Measurements from ENCODE around the gene RPL29.

Gene RPL29

GRCh38 chr3:51970606-51971300, 24.9 kb downstream of the RPL29 start:
- TF ChIP-seq CTCF (IDR thresholded peaks at IDR 0.05; ENCODE audit: low read depth, low read length): no peak
- no peaks in the 10 kb centered on the region for H3K9me3 ChIP-seq
- H3K4me3 ChIP-seq (ENCODE audit: low read depth, low read length): no peak overlapping the region
- peaks cover 11% of the 10 kb centered on the region for H3K4me1 ChIP-seq
- no peaks in the 10 kb centered on the region for H3K36me3 ChIP-seq
- no peaks in the 10 kb centered on the region for H3K27me3 ChIP-seq
- no peak for DNase-seq

- H3K9me3 ChIP-seq: no peaks in the 10 kb centered on the region
- peaks cover 11% of the 10 kb centered on the region for H3K4me1 ChIP-seq
- no peaks in the 10 kb centered on the region for H3K36me3 ChIP-seq
- no peak for TF ChIP-seq CTCF (IDR thresholded peaks at IDR 0.05; ENCODE audit: low read depth, low read length)
- no peaks in the 10 kb centered on the region for H3K27me3 ChIP-seq
- no peak overlapping the region for H3K4me3 ChIP-seq (ENCODE audit: low read depth, low read length)
- no peak for DNase-seq
Measured at GRCh38 chr3:51969841-51970240, 25.9 kb downstream of the RPL29 start.

- Histone ChIP-seq H3K4me1 (peaks cover 3% of the 10 kb centered on the region), H3K36me3 (no peaks in the 10 kb centered on the region), H3K4me3 (ENCODE audit: low read depth, low read length) (no peak overlapping the region), H3K27me3 (no peaks in the 10 kb centered on the region), H3K9me3 (no peaks in the 10 kb centered on the region)
- DNase-seq: no peak
- no peak for TF ChIP-seq CTCF (IDR thresholded peaks at IDR 0.05; ENCODE audit: low read depth, low read length)
Measured at GRCh38 chr3:51968883-51969678, 26.6 kb downstream of the RPL29 start.

GRCh38 chr3:51968170-51968775, 27.4 kb downstream of the RPL29 start:
- Histone ChIP-seq H3K36me3 (no peaks in the 10 kb centered on the region), H3K4me1 (peaks cover 2% of the 10 kb centered on the region; the same call in 1 of the 2 replicates), H3K4me3 (ENCODE audit: low read depth, low read length) (peak overlapping the region; percentile 54), H3K9me3 (no peaks in the 10 kb centered on the region), H3K27me3 (no peaks in the 10 kb centered on the region)
- TF ChIP-seq CTCF (IDR thresholded peaks at IDR 0.05; ENCODE audit: low read depth, low read length): no peak
- peak; percentile 57 for DNase-seq

GRCh38 chr3:51967384-51968169, 28.1 kb downstream of the RPL29 start, which contains the start of gene PCBP4:
TSS of gene PCBP4 (minus strand) at chr3:51967454. CDS start at chr3:51961240, 6,214 bp downstream.
- DNase-seq: peak; percentile 59
- no peaks in the 10 kb centered on the region for H3K27me3 ChIP-seq
- H3K9me3 ChIP-seq: no peaks in the 10 kb centered on the region
- H3K36me3 ChIP-seq: no peaks in the 10 kb centered on the region
- H3K4me3 ChIP-seq (ENCODE audit: low read depth, low read length): peak within 1 kb of the TSS; percentile 77
- no peak for TF ChIP-seq CTCF (IDR thresholded peaks at IDR 0.05; ENCODE audit: low read depth, low read length)
- peaks cover 2% of the 10 kb centered on the region; the same call in 1 of the 2 replicates for H3K4me1 ChIP-seq
